Measurements from ENCODE around the gene DENND10. TPM values are rescaled to one million over a fixed set of nuclear protein-coding genes. Genes with fewer than 3 reads are reported as not detected.

Gene DENND10
- total and polyA plus RNA-seq, 11 donors = 7.9 to 31.0 (median 23.3) TPM

GRCh38 chr10:119166564-119166963 is 62.7 kb downstream of the DENND10 start:
- Histone ChIP-seq H3K9me3 (no peaks in the 10 kb centered on the region), H3K4me1 (peaks cover 0 to 27% (median 15%) of the 10 kb centered on the region in 12 donors), H3K36me3 (peaks cover 1 to 66% (median 49%) of the 10 kb centered on the region in 9 donors), H3K27ac (peak overlapping the region in 7 of 12 donors; percentile 86 to 98 (median 94)), H3K4me3 (peak overlapping the region in 2 of 12 donors; percentile 89 to 92), H3K27me3 (no peaks in the 10 kb centered on the region)
- intact Hi-C loops (cut with DNase I) = loop anchor here in 1 of 10 donors (10.0 kb wide), 1 partner anchor 728 kb away; the partner anchor contains the start of gene SEC23IP
- TF ChIP-seq CTCF (IDR thresholded peaks at IDR 0.05) = no peak
- no peak for TF ChIP-seq POLR2A (IDR thresholded peaks at IDR 0.05)
- whole genome bisulfite sequencing, 4 donors = 66 to 80% (median 72%) methylated on average over 8 of the region's 8 CpGs
- DNase-seq (no peak), ATAC-seq (no peak)

- H3K36me3 ChIP-seq = peaks cover 4 to 66% (median 52%) of the 10 kb centered on the region in 9 donors
- TF ChIP-seq CTCF (IDR thresholded peaks at IDR 0.05) (no peak), POLR2A (IDR thresholded peaks at IDR 0.05) (no peak)
- H3K9me3 ChIP-seq = no peaks in the 10 kb centered on the region
- DNase-seq (no peak), ATAC-seq (no peak)
- WGBS, 4 donors = 82 to 83% (median 83%) methylated on average over 8 of the region's 8 CpGs
- peak overlapping the region in 1 of 12 donors; percentile 89 for H3K4me3 ChIP-seq
- intact Hi-C loops (cut with DNase I) = loop anchor here in 1 of 10 donors (10.0 kb wide), 1 partner anchor 728 kb away; the partner anchor contains the start of gene SEC23IP
- H3K27me3 ChIP-seq = no peaks in the 10 kb centered on the region
- peaks cover 0 to 22% (median 15%) of the 10 kb centered on the region in 12 donors for H3K4me1 ChIP-seq
- peak overlapping the region in 3 of 12 donors; percentile 12 to 94 (median 86) for H3K27ac ChIP-seq
These were observed 63.1 kb downstream of the DENND10 start for GRCh38 chr10:119167041-119167440.

DNA sequence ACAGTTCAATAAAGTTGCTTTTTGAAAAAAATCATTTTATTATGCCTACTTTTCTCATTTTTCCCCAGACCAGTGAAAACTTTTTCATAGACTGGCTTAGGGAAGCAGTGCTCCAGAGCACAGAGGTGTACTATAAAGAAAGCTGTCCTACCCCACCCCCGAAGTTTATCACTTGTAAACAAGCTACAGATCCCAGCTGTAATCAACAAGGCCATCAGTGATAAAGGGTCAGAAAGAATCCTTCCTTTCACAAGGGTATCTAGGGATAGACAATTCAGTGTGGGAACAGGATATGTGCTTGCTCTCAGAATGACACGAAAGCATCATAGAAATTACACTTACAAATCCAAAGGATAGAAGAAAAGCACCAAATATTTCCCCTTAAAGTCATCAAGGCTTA is 70.2 kb downstream of the DENND10 start:
- H3K27me3 ChIP-seq = no peaks in the 10 kb centered on the region
- intact Hi-C loops (cut with DNase I) = no loop called here
- DNase-seq (no peak), ATAC-seq (no peak)
- peaks cover 4 to 76% (median 67%) of the 10 kb centered on the region in 9 donors for H3K36me3 ChIP-seq
- no peak overlapping the region for H3K27ac ChIP-seq
- TF ChIP-seq POLR2A (IDR thresholded peaks at IDR 0.05) (no peak), CTCF (IDR thresholded peaks at IDR 0.05) (no peak)
- WGBS, 4 donors = 60 to 70% (median 63%) methylated on average over 2 of the region's 2 CpGs
- H3K4me1 ChIP-seq = peaks cover 3 to 22% (median 15%) of the 10 kb centered on the region in 12 donors
- H3K4me3 ChIP-seq = no peak overlapping the region
- no peaks in the 10 kb centered on the region for H3K9me3 ChIP-seq

DNA sequence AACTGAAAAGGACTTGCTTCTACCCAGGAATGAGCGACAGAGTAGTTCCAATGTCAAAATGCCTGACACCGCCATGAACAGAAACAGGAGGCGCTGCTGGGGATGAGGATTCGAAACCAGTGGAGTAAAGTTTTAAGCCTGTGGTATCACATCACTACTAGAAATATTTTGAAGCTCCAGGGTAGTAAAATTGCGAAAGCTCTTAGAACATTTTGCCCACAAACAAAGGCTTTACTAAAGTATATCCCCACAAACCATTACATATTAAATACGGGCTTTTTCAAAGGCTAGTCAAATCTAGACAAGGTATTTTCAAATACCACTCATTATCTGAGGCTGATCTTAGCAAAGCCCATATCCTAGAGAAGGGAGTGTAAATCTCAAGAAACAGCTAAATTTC is 72.3 kb downstream of the DENND10 start:
- intact Hi-C loops (cut with DNase I) = no loop called here
- no peak overlapping the region for H3K4me3 ChIP-seq
- H3K27ac ChIP-seq = no peak overlapping the region
- peaks cover 4 to 56% (median 48%) of the 10 kb centered on the region in 9 donors for H3K36me3 ChIP-seq
- DNase-seq (no peak), ATAC-seq (no peak)
- no peaks in the 10 kb centered on the region for H3K27me3 ChIP-seq
- WGBS, 4 donors = 92 to 94% (median 93%) methylated on average over 6 of the region's 6 CpGs
- H3K4me1 ChIP-seq = peaks cover 3 to 23% (median 17%) of the 10 kb centered on the region in 12 donors
- no peaks in the 10 kb centered on the region for H3K9me3 ChIP-seq
- TF ChIP-seq POLR2A (IDR thresholded peaks at IDR 0.05) (no peak), CTCF (IDR thresholded peaks at IDR 0.05) (no peak)

Measured in heart left ventricle (tissue), 16 donors.